PC-9 (cell line): ENCODE results near the gene ABRACL. TPM values are rescaled to one million over a fixed set of nuclear protein-coding genes. Genes with fewer than 3 reads are reported as not detected.

Experiments
- BruUV-seq: library from RNA; stranded (reverse); fragments of 400-500 nt; replicated peaks from 2 replicates; lab custom pipeline; 2021; lab: Mats Ljungman, UMichigan
- CTCF ChIA-PET: fragments of 300-600 bp; sonication (Branson Sonifier 250); formaldehyde crosslinking; loops from one replicate; lab custom pipeline; 2022; ENCODE audit warnings: antibody characterized with exemption; lab: Charles Lee
- POLR2A ChIA-PET: fragments of 300-600 bp; sonication (Branson Sonifier 250); formaldehyde crosslinking; loops from one replicate; lab custom pipeline; 2022; ENCODE audit warnings: antibody characterized with exemption; ENCODE audit not compliant: unreplicated experiment; lab: Charles Lee
- DNase-seq, 2 experiments: peaks; one replicate each; pipeline versions ENCODE4 v3.0.0 to v3.0.0-alpha.2; 2015 to 2022; ENCODE audit warnings: mixed read lengths in 1 of 2
- H2AFZ ChIP-seq: fragments of 200-600 bp; sonication (generic); 2 replicates; pipeline ENCODE4 v1.8.1; 2017; ENCODE audit warnings: antibody characterized with exemption
- H3F3A ChIP-seq: fragments of 200-600 bp; sonication (generic); 2 replicates; pipeline ENCODE4 v1.8.1; 2017; ENCODE audit warnings: antibody characterized with exemption, mild to moderate bottlenecking, low read depth; ENCODE audit not compliant: insufficient read depth
- H3K27ac ChIP-seq: fragments of 200-600 bp; sonication (generic); 2 replicates; pipeline ENCODE4 v1.6.1; 2016; ENCODE audit warnings: mixed run types
- H3K27me3 ChIP-seq: fragments of 200-600 bp; sonication (generic); 2 replicates; pipeline ENCODE4 v1.6.1; 2016; ENCODE audit warnings: low read depth, mixed run types; ENCODE audit not compliant: insufficient read depth
- H3K36me3 ChIP-seq: fragments of 200-600 bp; sonication (generic); 2 replicates; pipeline ENCODE4 v1.6.1; 2016; ENCODE audit warnings: low read depth, mixed run types
- H3K4me1 ChIP-seq: fragments of 200-600 bp; sonication (generic); replicated peaks from 2 replicates; pipeline ENCODE4 v1.6.1; 2016; ENCODE audit warnings: mixed run types; ENCODE audit not compliant: insufficient read depth
- H3K4me2 ChIP-seq: fragments of 200-600 bp; sonication (generic); 2 replicates; pipeline ENCODE4 v1.6.1; 2017; ENCODE audit warnings: mixed run types
- H3K4me3 ChIP-seq: fragments of 200-600 bp; sonication (generic); 2 replicates; pipeline ENCODE4 v1.6.1; 2016; ENCODE audit warnings: mixed run types
- H3K79me2 ChIP-seq: fragments of 200-600 bp; sonication (generic); 2 replicates; pipeline ENCODE4 v1.6.1; 2017; ENCODE audit warnings: low read depth, mixed run types
- H3K9me2 ChIP-seq: fragments of 200-600 bp; sonication (generic); 2 replicates; pipeline ENCODE4 v1.8.1; 2017; ENCODE audit warnings: mild to moderate bottlenecking; ENCODE audit not compliant: insufficient read depth
- H3K9me3 ChIP-seq: fragments of 200-600 bp; sonication (generic); 2 replicates; pipeline ENCODE4 v1.8.1; 2016; ENCODE audit warnings: low read depth; ENCODE audit not compliant: insufficient read depth
- H4K20me1 ChIP-seq: fragments of 200-600 bp; sonication (generic); 2 replicates; pipeline ENCODE4 v1.8.1; 2017; ENCODE audit not compliant: insufficient read depth
- CTCF ChIP-seq: fragments of 200-600 bp; sonication (generic); conservative IDR thresholded peaks from 2 replicates; pipeline ENCODE4 v1.6.1; 2017; ENCODE audit warnings: mixed run types, antibody characterized with exemption, mild to moderate bottlenecking, moderate library complexity
- EZH2 ChIP-seq: fragments of 200-600 bp; sonication (generic); IDR thresholded peaks from 2 replicates; pipeline ENCODE4 v1.8.0; 2017; ENCODE audit warnings: antibody characterized with exemption, low read depth
- intact Hi-C: fragments of 100-400 bp; cut with micrococcal nuclease; formaldehyde crosslinking; loops from one replicate; pipeline ENCODE4 v1.10.0; 2022; ENCODE audit not compliant: unreplicated experiment
- total RNA-seq: library from RNA; stranded (reverse); gene quantifications from 2 replicates; pipeline ENCODE4 v1.2.3, GENCODE V29; 2021

The ABRACL gene
- total RNA-seq, 1 experiment from 2014 or later, result 33.7 TPM

- Histone ChIP-seq H3K36me3 (no peaks in the 10 kb centered on the region), H2AFZ (no peak overlapping the region), H4K20me1 (no peaks in the 10 kb centered on the region), H3K9me3 (peaks cover 3% of the 10 kb centered on the region; the same call in 1 of the 2 replicates), H3F3A (no peaks in the 10 kb centered on the region), H3K4me1 (no peaks in the 10 kb centered on the region), H3K27me3 (peaks cover 9% of the 10 kb centered on the region; the same call in 1 of the 2 replicates), H3K9me2 (no peaks in the 10 kb centered on the region), H3K27ac (no peak overlapping the region), H3K4me2 (no peak overlapping the region), H3K79me2 (no peaks in the 10 kb centered on the region), H3K4me3 (no peak overlapping the region)
- DNase-seq, result no peak
- intact Hi-C loops, result no loop called here
- ChIA-PET POLR2A (no interaction called here), CTCF (no interaction called here)
- TF ChIP-seq CTCF (no peak), EZH2 (no peak)
- BruUV-seq, result no TSS peak
Measured at GRCh38 chr6:139091826-139092225, 63.3 kb downstream of the ABRACL start.

Other genes starting within 250 kb of the ABRACL start
- not detected in 2 replicates for gene ECT2L, start 232.7 kb upstream of the ABRACL start, total RNA-seq
- gene REPS1, start 40.5 kb upstream of the ABRACL start, total RNA-seq, result 32.0 and 39.6 TPM in 2 replicates
- gene HECA, start 106.3 kb downstream of the ABRACL start, total RNA-seq, result 11.6 and 12.9 TPM in 2 replicates